MCF 10A (cell line): ENCODE measurements around the gene CPT1B. TPM values are rescaled to one million over a fixed set of nuclear protein-coding genes. Genes with fewer than 3 reads are reported as not detected.
"Not testable (repeated sequence)": the region's sequence is repeated elsewhere in the genome, so short reads cannot be mapped to it uniquely, and the experiment has no call there.

Experiments
- BruUV-seq: library from RNA; stranded (reverse); fragments of 400-500 nt; replicated peaks from 2 replicates; lab custom pipeline; 2021; lab: Mats Ljungman, UMichigan
- CTCF ChIA-PET: fragments of 300-600 bp; sonication (Branson Sonifier 250); formaldehyde crosslinking; extraction: SDS; loops from one replicate; lab custom pipeline; 2021; ENCODE audit warnings: antibody characterized with exemption, inconsistent platforms; lab: Yijun Ruan, JAX
- POLR2A ChIA-PET: fragments of 300-600, 350-650 bp; sonication (Branson Sonifier 250); formaldehyde crosslinking; extraction: SDS; loops from one replicate; lab custom pipeline; 2020; ENCODE audit warnings: antibody characterized with exemption, inconsistent platforms; lab: Yijun Ruan, JAX
- DNase-seq: peaks from one replicate; pipeline ENCODE4 v3.0.0-alpha.2; 2018; ENCODE audit not compliant: unreplicated experiment
- H3K27ac Mint-ChIP-seq: one replicate; pipeline ENCODE4 v1.8.0; 2022; ENCODE audit warnings: mild to moderate bottlenecking, low read depth, mixed read lengths; ENCODE audit not compliant: unreplicated experiment
- H3K27me3 Mint-ChIP-seq: one replicate; pipeline ENCODE4 v1.8.0; 2022; ENCODE audit warnings: mixed read lengths; ENCODE audit not compliant: insufficient read depth, unreplicated experiment
- H3K36me3 Mint-ChIP-seq: one replicate; pipeline ENCODE4 v1.8.0; 2022; ENCODE audit warnings: mild to moderate bottlenecking, moderate library complexity, mixed read lengths; ENCODE audit not compliant: insufficient read depth, unreplicated experiment
- H3K4me1 Mint-ChIP-seq: one replicate; pipeline ENCODE4 v1.8.0; 2022; ENCODE audit warnings: mixed read lengths; ENCODE audit not compliant: insufficient read depth, unreplicated experiment
- H3K4me3 Mint-ChIP-seq: one replicate; pipeline ENCODE4 v1.8.0; 2022; ENCODE audit warnings: mild to moderate bottlenecking, moderate library complexity, mixed read lengths; ENCODE audit not compliant: unreplicated experiment
- H3K9me3 Mint-ChIP-seq: one replicate; pipeline ENCODE4 v1.8.0; 2022; ENCODE audit warnings: mixed read lengths; ENCODE audit not compliant: unreplicated experiment
- CTCF ChIP-seq: fragments of 200-600 bp; IDR thresholded peaks from one replicate; pipeline ENCODE4 v1.8.0; 2022; ENCODE audit warnings: antibody characterized with exemption, mild to moderate bottlenecking; ENCODE audit not compliant: unreplicated experiment
- intact Hi-C: fragments of 100-400 bp; cut with micrococcal nuclease; formaldehyde crosslinking; loops from 2 replicates; pipeline ENCODE4 v1.14.1; 2022
- total RNA-seq: library from RNA; stranded (reverse); gene quantifications from 2 replicates; pipeline ENCODE4 v1.2.3, GENCODE V29; 2022

The CPT1B gene
- total RNA-seq, 1 experiment from 2014 or later, result 52.2 TPM

- intact Hi-C loops, result no loop called here
- POLR2A ChIA-PET, result no interaction called here
- Mint-ChIP-seq H3K4me3 (no peak overlapping the region), H3K36me3 (peaks cover 51% of the 10 kb centered on the region), H3K9me3 (no peaks in the 10 kb centered on the region), H3K4me1 (peaks cover 7% of the 10 kb centered on the region), H3K27ac (no peak overlapping the region), H3K27me3 (no peaks in the 10 kb centered on the region)
- no TSS peak for BruUV-seq
- TF ChIP-seq CTCF, result no peak
- no peak for DNase-seq
- CTCF ChIA-PET, result no interaction called here
Measured at GRCh38 chr22:50520826-50521453, 57.3 kb downstream of the CPT1B start.

- H3K4me3 Mint-ChIP-seq, H3K9me3 Mint-ChIP-seq, H3K27me3 Mint-ChIP-seq, intact Hi-C loops, DNase-seq, H3K4me1 Mint-ChIP-seq, CTCF ChIA-PET, H3K27ac Mint-ChIP-seq, BruUV-seq, POLR2A ChIA-PET: not testable (repeated sequence)
- H3K36me3 Mint-ChIP-seq, result peaks cover 43% of the 10 kb centered on the region
Measured at GRCh38 chr22:50520184-50520583, 58.0 kb downstream of the CPT1B start.

GRCh38 chr22:50519151-50519550, 59.1 kb downstream of the CPT1B start:
- Mint-ChIP-seq H3K4me3 (no peak overlapping the region), H3K36me3 (peaks cover 33% of the 10 kb centered on the region), H3K9me3 (no peaks in the 10 kb centered on the region), H3K4me1 (no peaks in the 10 kb centered on the region), H3K27me3 (no peaks in the 10 kb centered on the region), H3K27ac (no peak overlapping the region)
- BruUV-seq, result no TSS peak
- TF ChIP-seq CTCF, result no peak
- ChIA-PET POLR2A (interaction anchor here (1.1 to 1.5 kb wide), 2 partner anchors 11 to 44 kb away, joined by 3 to 4 read pairs; partner anchors contain the start of genes SYCE3 and TYMP), CTCF (interaction anchor here (0.6 to 0.7 kb wide), 2 partner anchors 94 to 102 kb away, joined by 3 to 4 read pairs; no protein-coding TSS in a partner anchor)
- intact Hi-C loops, result no loop called here
- DNase-seq, result no peak

Other genes starting within 250 kb of the CPT1B start
- gene PPP6R2, start 235.1 kb downstream of the CPT1B start, total RNA-seq, result 28.4 and 30.1 TPM in 2 replicates
- 82.1 and 106 TPM in 2 replicates for gene SBF1, start 103.4 kb downstream of the CPT1B start, total RNA-seq
- gene ADM2, start 96.9 kb downstream of the CPT1B start, total RNA-seq, result 35.4 and 39.7 TPM in 2 replicates
- gene MIOX, start 91.6 kb downstream of the CPT1B start, total RNA-seq, result 0.63 and 1.6 TPM in 2 replicates
- gene LMF2, start 70.7 kb downstream of the CPT1B start, total RNA-seq, result 49.4 and 50.9 TPM in 2 replicates
- 31.6 and 39.8 TPM in 2 replicates for gene NCAPH2, start 70.2 kb downstream of the CPT1B start, total RNA-seq
- 2.4 and 5.4 TPM in 2 replicates for gene SCO2, start 52.8 kb downstream of the CPT1B start, total RNA-seq
- 41.0 and 54.4 TPM in 2 replicates for gene TYMP, start 48.4 kb downstream of the CPT1B start, total RNA-seq
- 0.98 and 4.1 TPM in 2 replicates for gene KLHDC7B, start 32.5 kb downstream of the CPT1B start, total RNA-seq
- 0.82 and 1.2 TPM in 2 replicates for gene SYCE3, start 15.5 kb downstream of the CPT1B start, total RNA-seq
- 51.4 and 60.6 TPM in 2 replicates for gene CHKB, start 4.4 kb upstream of the CPT1B start, total RNA-seq
- 1.2 and 2.5 TPM in 2 replicates for gene MAPK8IP2, start 22.4 kb upstream of the CPT1B start, total RNA-seq
- gene ARSA, start 49.7 kb upstream of the CPT1B start, total RNA-seq, result 21.3 and 22.0 TPM in 2 replicates
- gene SHANK3, start 94.4 kb upstream of the CPT1B start, total RNA-seq, result 1.2 and 1.9 TPM in 2 replicates
- gene ACR, start 159.8 kb upstream of the CPT1B start, total RNA-seq, result not detected in 2 replicates
- gene RABL2B, start 205.2 kb upstream of the CPT1B start, total RNA-seq, result 30.2 and 32.5 TPM in 2 replicates